Astrocyte of the spinal cord (primary cell): ENCODE results near the gene EDEM1.
"Not testable (repeated sequence)": the region's sequence is repeated elsewhere in the genome, so short reads cannot be mapped to it uniquely, and the experiment has no call there.

ENCODE experiments used
- DNase-seq: peaks from one replicate; pipeline ENCODE4 v3.0.0; 2011; ENCODE audit warnings: low read depth, low spot score
- H3K4me3 ChIP-seq: 2 replicates; pipeline ENCODE4 v1.5.1; 2011; ENCODE audit warnings: low read depth, mild to moderate bottlenecking, low read length, moderate library complexity
- in situ Hi-C: cut with HindIII; loops from 2 replicates; pipeline ENCODE4 v1.10.0; 2017; ENCODE audit warnings: low sequenced_read_pairs
- TF ChIP-seq, protein P1 (sequence below): IDR thresholded peaks from 2 replicates; pipeline ENCODE4 v1.5.1; 2012; ENCODE audit warnings: low read depth, mild to moderate bottlenecking, low read length, inconsistent platforms

The EDEM1 gene

DNA sequence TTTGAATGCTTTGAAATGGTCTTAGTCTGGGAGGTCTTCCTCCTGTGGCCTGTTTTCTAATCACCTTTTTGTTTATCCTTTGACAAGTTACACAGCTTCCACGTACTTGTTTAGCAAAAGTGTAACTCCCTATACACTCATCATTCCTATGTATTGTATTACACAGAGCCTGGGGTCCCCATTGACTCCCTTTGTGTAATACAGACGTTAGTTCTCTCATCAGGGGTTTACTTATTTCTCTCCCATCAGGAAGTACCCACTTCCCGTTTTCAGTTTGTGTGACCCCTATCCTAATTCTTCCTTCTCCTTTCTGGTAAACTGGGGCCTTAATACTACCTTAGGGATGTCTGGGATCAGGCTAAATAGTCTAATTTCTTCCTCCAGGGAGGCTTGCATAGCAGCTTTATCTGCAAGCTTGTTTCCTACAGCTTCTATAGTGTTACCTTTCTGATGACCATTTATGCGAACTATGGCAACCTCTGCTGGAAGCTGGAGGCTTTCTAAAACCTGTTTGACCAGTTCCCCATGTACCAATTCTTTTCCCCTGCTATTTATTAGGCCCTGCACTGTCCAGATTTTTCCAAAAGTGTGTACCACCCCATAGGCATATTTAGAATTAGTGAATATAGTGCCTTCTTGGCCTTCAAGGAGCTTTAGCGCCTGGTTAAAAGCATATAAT lies 43.1 kb upstream of the EDEM1 start:
- TF ChIP-seq, protein P1, sequence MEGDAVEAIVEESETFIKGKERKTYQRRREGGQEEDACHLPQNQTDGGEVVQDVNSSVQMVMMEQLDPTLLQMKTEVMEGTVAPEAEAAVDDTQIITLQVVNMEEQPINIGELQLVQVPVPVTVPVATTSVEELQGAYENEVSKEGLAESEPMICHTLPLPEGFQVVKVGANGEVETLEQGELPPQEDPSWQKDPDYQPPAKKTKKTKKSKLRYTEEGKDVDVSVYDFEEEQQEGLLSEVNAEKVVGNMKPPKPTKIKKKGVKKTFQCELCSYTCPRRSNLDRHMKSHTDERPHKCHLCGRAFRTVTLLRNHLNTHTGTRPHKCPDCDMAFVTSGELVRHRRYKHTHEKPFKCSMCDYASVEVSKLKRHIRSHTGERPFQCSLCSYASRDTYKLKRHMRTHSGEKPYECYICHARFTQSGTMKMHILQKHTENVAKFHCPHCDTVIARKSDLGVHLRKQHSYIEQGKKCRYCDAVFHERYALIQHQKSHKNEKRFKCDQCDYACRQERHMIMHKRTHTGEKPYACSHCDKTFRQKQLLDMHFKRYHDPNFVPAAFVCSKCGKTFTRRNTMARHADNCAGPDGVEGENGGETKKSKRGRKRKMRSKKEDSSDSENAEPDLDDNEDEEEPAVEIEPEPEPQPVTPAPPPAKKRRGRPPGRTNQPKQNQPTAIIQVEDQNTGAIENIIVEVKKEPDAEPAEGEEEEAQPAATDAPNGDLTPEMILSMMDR = no peak
- no peak overlapping the region for H3K4me3 ChIP-seq
- in situ Hi-C loops = no loop called here
- DNase-seq = no peak

DNA sequence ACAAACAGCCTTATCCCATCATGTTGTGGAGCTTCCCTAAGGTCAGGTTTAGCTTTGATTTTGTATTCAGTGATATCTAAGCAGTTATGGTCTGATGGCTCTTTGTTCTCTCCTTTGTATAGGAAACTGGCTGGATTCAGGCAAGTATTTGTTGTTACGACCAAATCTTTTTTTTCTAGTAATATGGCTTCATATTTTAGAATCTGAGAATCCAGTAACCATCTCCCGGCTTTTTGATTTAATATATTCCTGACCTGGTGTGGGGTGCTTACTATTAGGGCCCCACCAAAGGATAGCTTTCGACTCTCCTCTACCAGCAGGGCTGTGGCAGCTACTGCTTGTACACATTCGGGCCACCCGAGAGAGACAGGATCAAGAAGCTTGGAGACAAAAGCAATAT lies 42.4 kb upstream of the EDEM1 start:
- in situ Hi-C loops = no loop called here
- H3K4me3 ChIP-seq = no peak overlapping the region
- DNase-seq = no peak
- TF ChIP-seq, protein P1 = no peak

DNA sequence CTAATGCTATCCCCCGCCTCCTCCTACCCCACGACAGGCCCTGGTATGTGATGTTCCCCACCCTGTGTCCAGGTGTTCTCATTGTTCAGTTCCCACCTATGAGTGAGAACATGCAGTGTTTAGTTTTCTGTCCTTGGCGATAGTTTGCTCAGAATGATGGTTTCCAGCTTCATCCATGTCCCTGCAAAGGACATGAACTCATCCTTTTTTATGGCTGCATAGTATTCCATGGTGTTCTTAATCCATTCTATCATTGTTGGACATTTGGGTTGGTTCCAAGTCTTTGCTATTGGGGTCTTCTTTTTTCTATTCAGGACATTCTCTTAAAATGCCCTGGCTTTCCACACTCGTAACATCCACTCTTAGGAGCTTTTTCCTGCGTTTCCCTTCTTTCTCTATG lies 40.4 kb upstream of the EDEM1 start:
- in situ Hi-C loops, H3K4me3 ChIP-seq, DNase-seq: not testable (repeated sequence)

DNA sequence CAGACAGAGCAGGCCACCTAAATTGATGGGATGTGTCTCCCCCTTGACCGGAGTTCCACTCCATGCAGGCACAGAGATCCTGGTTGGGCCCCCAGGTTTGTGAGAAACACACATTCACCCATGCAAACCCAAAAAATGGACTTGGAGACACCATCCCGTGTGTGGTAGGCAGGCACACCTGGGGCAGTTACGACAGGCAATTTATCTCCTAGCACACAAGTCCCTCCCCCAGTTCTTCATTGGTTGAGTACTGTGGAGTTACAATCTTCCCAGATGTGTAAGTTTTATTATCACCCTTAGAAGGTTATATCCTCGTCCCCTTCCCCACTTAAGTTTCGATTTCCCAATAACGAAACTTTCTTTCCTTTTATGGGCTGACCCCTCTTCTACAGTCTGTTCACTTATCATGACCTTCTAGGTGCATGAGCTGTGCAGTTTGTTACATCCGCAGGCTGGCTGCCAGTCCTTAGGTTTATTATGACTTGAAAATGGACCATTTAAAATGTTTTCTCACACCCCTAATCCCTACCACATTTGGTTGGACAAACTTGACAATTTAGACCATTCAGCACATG lies 38.1 kb upstream of the EDEM1 start:
- DNase-seq = no peak
- H3K4me3 ChIP-seq = no peak overlapping the region
- in situ Hi-C loops = no loop called here
- TF ChIP-seq, protein P1 = no peak

DNA sequence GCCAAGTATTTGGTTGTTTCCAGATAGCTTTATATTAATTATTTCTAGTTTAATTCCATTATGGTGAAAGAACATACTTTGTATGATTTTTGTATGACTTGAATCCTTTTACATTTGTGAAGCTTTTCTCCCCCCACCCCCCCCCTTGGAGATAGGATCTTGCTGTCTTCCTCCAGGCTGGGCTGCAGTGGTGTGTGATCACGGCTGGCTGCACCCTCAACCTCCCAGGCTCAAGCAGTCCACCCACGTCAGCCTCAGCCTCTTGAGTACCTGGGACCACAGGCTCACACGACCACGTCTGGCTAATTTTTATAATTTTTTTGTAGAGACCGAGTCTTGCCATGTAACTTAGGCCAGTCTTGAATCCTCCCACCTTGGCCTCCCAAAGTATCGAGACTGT lies 35.9 kb upstream of the EDEM1 start:
- TF ChIP-seq, protein P1 = no peak
- DNase-seq = no peak
- no peak overlapping the region for H3K4me3 ChIP-seq
- in situ Hi-C loops = no loop called here

DNA sequence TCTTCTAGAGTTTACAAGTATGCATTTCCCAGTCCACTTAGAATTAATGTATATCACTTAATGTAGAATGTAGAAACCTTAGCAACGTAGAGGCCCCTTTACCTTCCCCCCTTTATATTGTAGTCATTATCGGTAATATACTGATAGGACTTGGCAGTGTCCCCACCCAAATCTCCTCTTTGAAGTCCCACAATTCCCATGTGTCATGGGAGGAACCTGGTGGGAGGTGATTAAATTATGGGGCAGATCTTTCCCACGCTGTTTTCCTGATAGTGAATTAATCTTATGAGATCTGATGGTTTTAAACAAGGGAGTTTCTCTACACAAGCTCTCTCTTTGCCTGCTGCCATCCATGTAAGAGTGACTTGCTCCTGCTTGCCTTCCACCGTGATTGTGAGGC lies 34.4 kb upstream of the EDEM1 start:
- in situ Hi-C loops = no loop called here
- no peak overlapping the region for H3K4me3 ChIP-seq
- no peak for DNase-seq
- TF ChIP-seq, protein P1 = no peak

DNA sequence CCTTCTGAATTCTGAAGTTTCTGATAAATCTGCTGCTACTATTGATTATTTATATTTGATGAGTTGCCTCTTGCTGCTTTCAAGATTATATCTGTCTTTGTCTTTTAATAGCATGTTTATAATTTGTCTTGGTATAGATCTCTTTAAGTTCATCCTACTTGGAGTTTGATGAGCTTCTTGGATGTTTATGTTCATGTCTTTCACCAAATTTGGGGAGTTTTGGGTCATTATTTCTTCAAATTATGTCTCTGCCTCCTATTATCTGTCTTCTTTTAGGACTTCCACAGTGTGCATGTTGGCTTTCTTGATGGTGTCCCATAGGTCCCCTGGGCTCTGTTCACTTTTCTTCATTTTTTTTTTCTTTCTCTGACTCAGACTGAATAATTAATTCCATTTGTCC lies 32.3 kb upstream of the EDEM1 start:
- TF ChIP-seq, protein P1 = no peak
- no peak for DNase-seq
- in situ Hi-C loops = no loop called here
- H3K4me3 ChIP-seq = no peak overlapping the region
